Bronchial epithelial cell (primary cell): ENCODE data around the gene MYOZ3. TPM values are rescaled to one million over a fixed set of nuclear protein-coding genes. Genes with fewer than 3 reads are reported as not detected.
A peak's percentile ranks its signal among the peaks of the same experiment; 100 is the strongest.

Source experiments
- DNase-seq: peaks from one replicate; pipeline ENCODE4 v3.0.0-alpha.2; 2010; ENCODE audit warnings: low read depth
- FAIRE-seq: peaks from 2 replicates; lab custom pipeline; 2011; peaks lifted over from hg19 to GRCh38; lab: Jason Lieb, UNC
- H3K27me3 ChIP-seq: 2 replicates; pipeline ENCODE4 v1.5.1; 2011; ENCODE audit warnings: low read length; ENCODE audit not compliant: control insufficient read depth, insufficient read depth
- H3K36me3 ChIP-seq: 2 replicates; pipeline ENCODE4 v1.5.1; 2011; ENCODE audit warnings: low read length; ENCODE audit not compliant: control insufficient read depth, insufficient read depth
- H3K4me3 ChIP-seq: 2 replicates; pipeline ENCODE4 v1.5.1; 2011; ENCODE audit warnings: mild to moderate bottlenecking, low read depth, low read length, control low read depth
- total RNA-seq: library from RNA; depleted of rRNA; stranded (reverse); fragments of >200 nt; gene quantifications from 2 replicates; pipeline ENCODE4 v1.2.1, GENCODE V29; 2014
- TF ChIP-seq, protein P1 (sequence below): IDR thresholded peaks from 2 replicates; pipeline ENCODE4 v1.5.1; 2011; ENCODE audit warnings: mild to moderate bottlenecking, moderate library complexity, low read length, control low read depth, inconsistent platforms; ENCODE audit not compliant: insufficient read depth, severe bottlenecking

Gene MYOZ3
- total RNA-seq, 1 donor from 2014 or later, result not detected

DNA sequence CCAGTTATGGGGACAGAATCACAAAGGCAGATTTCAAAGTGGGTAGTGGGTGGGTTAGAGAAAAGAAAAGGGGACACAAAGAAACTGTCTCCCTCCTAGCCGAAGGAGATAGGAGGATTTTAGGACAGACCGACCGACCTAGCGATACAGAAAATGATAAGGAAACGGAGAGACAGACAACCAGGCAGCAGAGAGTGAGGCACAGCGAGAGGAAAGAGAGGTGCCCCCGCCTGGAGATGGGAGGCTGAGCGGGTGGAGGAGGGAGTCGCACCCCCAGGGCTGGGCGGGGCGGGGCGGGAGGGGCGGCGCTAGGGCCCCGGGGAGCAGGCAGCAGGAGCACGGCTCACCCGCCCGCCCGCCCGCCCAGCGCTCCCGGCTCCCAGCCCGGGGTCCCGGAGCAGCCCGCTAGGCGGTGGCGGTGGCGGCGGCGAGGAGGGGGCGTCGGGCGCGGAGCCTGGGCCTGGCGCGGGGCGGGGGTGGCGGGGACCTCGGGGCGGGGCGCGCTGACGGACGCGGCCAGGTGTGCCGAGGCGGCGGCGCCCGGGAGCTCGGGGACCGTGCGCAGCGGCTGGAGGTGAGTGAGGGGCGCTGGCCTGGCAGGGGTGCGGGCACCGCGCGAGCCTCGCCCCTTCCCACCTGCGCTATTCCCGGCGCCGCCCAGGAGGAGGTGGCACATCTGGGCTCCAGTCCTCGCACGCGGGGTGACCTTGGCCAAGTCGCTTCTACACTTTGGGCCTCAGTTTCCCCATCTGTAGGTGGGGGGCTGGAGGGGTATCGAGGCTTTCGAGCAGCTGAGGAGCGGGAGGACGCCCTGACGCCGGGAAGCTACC, 36.5 kb upstream of the MYOZ3 start:
- FAIRE-seq (no peak), DNase-seq (no peak)
- H3K27me3 ChIP-seq, result no peaks in the 10 kb centered on the region
- TF ChIP-seq, protein P1, sequence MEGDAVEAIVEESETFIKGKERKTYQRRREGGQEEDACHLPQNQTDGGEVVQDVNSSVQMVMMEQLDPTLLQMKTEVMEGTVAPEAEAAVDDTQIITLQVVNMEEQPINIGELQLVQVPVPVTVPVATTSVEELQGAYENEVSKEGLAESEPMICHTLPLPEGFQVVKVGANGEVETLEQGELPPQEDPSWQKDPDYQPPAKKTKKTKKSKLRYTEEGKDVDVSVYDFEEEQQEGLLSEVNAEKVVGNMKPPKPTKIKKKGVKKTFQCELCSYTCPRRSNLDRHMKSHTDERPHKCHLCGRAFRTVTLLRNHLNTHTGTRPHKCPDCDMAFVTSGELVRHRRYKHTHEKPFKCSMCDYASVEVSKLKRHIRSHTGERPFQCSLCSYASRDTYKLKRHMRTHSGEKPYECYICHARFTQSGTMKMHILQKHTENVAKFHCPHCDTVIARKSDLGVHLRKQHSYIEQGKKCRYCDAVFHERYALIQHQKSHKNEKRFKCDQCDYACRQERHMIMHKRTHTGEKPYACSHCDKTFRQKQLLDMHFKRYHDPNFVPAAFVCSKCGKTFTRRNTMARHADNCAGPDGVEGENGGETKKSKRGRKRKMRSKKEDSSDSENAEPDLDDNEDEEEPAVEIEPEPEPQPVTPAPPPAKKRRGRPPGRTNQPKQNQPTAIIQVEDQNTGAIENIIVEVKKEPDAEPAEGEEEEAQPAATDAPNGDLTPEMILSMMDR, result no peak
- no peaks in the 10 kb centered on the region for H3K36me3 ChIP-seq
- peak overlapping the region; percentile 84 for H3K4me3 ChIP-seq

DNA sequence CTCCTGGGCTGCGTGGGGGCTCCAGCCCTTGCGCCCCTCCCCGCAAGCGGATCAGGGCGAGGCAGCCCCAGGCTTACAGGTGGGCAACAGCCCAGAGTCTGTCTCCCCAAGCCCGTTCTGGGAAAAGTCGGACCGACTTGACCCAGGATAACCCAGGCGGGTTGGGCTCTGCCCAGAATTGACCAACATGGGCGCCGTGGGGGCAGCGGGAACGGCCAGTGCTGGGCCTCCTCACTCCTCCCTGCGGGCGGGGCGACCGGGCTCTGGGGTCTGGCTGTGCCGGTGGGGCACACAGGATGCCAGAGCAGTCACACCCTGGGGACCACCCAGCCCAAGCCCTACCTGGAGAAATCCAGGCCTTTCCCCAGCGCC, 35.9 kb upstream of the MYOZ3 start:
- TF ChIP-seq, protein P1, result no peak
- no peaks in the 10 kb centered on the region for H3K27me3 ChIP-seq
- FAIRE-seq, result no peak
- no peak for DNase-seq
- H3K36me3 ChIP-seq, result no peaks in the 10 kb centered on the region
- H3K4me3 ChIP-seq, result peak overlapping the region; percentile 84

DNA sequence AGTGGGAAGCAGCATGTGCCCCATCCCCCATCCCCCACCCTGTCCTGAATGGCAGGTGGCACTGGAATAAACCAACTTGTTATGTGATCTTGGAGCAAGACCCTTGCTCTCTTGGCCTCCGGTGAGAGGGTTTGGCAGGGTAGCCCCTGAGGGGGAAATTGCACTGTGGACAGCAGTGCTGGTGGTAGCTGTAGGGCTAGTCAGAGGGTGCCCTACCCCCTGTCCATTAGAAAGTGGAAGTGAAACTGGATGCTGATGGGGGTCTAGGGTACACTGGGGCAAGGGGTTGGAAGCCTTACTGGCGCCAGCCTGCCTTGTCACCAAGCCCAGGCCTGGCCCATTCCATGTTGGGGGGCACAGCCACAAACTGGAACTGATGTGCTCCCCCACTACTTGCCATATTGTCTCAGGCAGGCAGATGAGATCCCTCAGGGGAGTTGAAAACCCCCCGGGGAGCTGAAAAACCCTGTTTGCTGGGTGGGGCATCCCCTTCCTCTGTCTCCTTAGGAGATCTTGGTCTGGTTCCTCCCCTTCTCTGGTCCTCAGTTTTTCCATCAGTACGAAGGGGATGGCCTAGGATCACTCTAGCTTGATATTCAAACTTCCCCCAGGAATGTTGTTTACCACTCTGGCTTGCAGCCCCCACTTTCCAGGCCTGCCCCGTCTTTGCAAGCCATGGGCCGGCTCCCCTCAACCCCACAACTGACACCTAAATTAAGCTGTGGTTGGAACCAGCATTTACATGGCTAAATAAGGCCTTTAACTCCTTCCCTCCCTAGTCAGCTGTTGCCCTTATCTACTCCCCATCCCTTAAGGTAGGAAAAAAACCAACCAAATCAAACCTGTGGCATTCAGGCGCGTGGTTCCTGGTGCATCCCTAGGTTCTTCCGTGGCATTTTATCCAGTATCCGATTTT, 35.0 kb upstream of the MYOZ3 start:
- Histone ChIP-seq H3K36me3 (no peaks in the 10 kb centered on the region), H3K27me3 (no peaks in the 10 kb centered on the region), H3K4me3 (peak overlapping the region; percentile 84)
- DNase-seq (no peak), FAIRE-seq (no peak)
- TF ChIP-seq, protein P1, result no peak

DNA sequence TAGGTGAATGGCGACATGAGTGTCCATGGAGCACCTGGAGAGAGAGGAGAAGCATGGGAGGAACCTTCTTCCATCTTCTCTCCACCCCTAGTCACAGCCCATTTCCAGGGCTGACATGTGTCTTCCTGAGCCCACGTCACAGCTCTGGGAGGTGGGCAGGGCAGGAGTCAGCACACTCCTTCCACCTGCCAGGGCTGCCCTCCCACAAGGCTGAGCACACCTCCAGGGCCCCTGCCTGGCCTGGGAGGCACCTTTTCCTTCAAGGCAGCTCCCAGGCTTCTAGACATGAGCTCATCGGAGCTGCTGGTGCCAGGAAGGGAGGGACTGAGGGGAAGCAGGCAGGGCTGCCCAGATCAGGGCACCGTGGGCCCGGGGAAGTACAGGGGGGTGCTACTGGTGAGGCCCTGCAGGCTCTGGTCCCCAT, 34.2 kb upstream of the MYOZ3 start:
- FAIRE-seq (no peak), DNase-seq (peak; percentile 92)
- Histone ChIP-seq H3K4me3 (no peak overlapping the region), H3K36me3 (no peaks in the 10 kb centered on the region), H3K27me3 (no peaks in the 10 kb centered on the region)
- TF ChIP-seq, protein P1, result no peak

DNA sequence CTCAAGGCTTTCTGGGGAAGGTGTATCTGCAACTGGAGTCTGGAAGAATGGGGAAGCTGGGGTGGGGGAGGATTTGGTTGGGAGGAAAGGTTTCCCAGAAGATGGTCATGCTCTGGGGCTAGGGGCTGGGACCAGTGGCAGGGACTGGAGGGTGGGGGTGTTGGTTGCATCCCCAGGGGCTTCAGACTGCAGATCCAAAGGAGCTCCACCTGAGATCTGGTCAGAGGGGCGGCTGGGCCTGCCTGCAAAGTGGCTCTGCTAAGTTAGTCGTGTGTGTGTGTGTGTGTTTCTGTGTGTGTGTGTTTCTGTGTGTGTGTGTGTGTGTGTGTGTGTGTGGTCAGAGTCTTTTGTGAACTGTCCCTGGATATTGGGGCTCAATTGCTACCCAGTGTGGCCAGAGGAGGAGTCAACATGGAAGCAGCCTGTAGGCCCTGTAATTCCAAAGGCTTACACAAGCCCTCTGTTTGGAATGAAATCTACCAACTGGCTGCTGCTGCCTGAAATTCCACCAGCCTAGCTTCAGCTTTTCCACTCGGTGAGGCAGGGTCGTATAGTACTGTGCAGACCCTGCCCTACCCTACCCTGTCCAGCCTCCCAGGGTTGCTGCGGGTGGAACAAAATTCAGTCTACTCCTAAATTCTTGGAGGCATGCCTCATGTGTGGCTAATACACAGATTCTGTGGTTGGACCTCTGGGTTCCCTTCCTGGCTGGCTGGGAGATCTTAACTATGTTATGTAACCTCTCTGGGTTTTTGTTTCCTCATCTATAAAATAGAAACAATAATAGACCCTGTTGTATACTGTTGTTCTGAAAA, 33.1 kb upstream of the MYOZ3 start:
- no peaks in the 10 kb centered on the region for H3K36me3 ChIP-seq
- H3K27me3 ChIP-seq, result no peaks in the 10 kb centered on the region
- TF ChIP-seq, protein P1, result no peak
- H3K4me3 ChIP-seq, result no peak overlapping the region
- FAIRE-seq, result no peak
- no peak for DNase-seq
